HEK293 (cell line): Measurements from ENCODE around the gene NUDT4.

ENCODE experiments used
- CTCF ChIA-PET: fragments of 350-600 bp; formaldehyde crosslinking; extraction: SDS; loops from one replicate; lab custom pipeline; 2021; ENCODE audit warnings: antibody characterized with exemption; lab: Yijun Ruan, JAX
- POLR2A ChIA-PET: fragments of 300-600 bp; formaldehyde crosslinking; extraction: SDS; loops from one replicate; lab custom pipeline; 2020; ENCODE audit warnings: antibody characterized with exemption, inconsistent platforms; lab: Yijun Ruan, JAX
- H3K27ac ChIP-seq: fragments of 200-500 bp; sonication (Bioruptor generic); 2 replicates; pipeline ENCODE4 v1.5.1; 2014; ENCODE audit warnings: low read depth, low read length, control low read depth, inconsistent platforms; ENCODE audit errors: extremely low read depth
- H3K36me3 ChIP-seq, 2 experiments: fragments of 200-500 bp in 1 of 2; sonication (Bioruptor generic) in 1 of 2; 1 replicate in 1 of 2; 2 replicates in 1 of 2; pipeline ENCODE4 v1.5.1; 2014 to 2017; ENCODE audit warnings: inconsistent platforms in 2 of 2, low read length in 2 of 2; ENCODE audit not compliant: control insufficient read depth in 2 of 2, insufficient read depth in 1 of 2
- H3K4me1 ChIP-seq: fragments of 200-500 bp; sonication (Bioruptor generic); 2 replicates; pipeline ENCODE4 v1.5.1; 2014; ENCODE audit warnings: mild to moderate bottlenecking, low read length, inconsistent platforms; ENCODE audit not compliant: control insufficient read depth, insufficient read depth
- H3K4me3 ChIP-seq: 2 replicates; pipeline ENCODE4 v1.5.1; 2011; ENCODE audit warnings: low read depth, mild to moderate bottlenecking, control low read depth, low read length, moderate library complexity
- H3K9me3 ChIP-seq: fragments of 200-500 bp; sonication (Bioruptor generic); 2 replicates; pipeline ENCODE4 v1.5.1; 2014; ENCODE audit warnings: low read depth, low read length, inconsistent platforms; ENCODE audit not compliant: control insufficient read depth, insufficient read depth
- GLIS1 ChIP-seq: fragments of 450-650 bp; formaldehyde crosslinking; IDR thresholded peaks from 2 replicates; pipeline ENCODE4 v1.5.1; 2016; ENCODE audit warnings: missing biosample characterization, missing genetic modification characterization
- HOXC10 ChIP-seq: sonication (generic); formaldehyde crosslinking; IDR thresholded peaks from 2 replicates; pipeline ENCODE4 v1.8.1; 2023; ENCODE audit warnings: mild to moderate bottlenecking, missing genetic modification reagents
- KLF7 ChIP-seq: fragments of 450-650 bp; formaldehyde crosslinking; IDR thresholded peaks from 2 replicates; pipeline ENCODE4 v1.5.1; 2016; ENCODE audit warnings: missing biosample characterization, missing genetic modification characterization, borderline replicate concordance
- MEIS1 ChIP-seq: sonication (generic); formaldehyde crosslinking; IDR thresholded peaks from 2 replicates; pipeline ENCODE4 v1.8.1; 2022; ENCODE audit warnings: missing genetic modification reagents, mild to moderate bottlenecking, borderline replicate concordance
- MZF1 ChIP-seq: fragments of 450-650 bp; formaldehyde crosslinking; IDR thresholded peaks from 2 replicates; pipeline ENCODE4 v1.5.1; 2017; ENCODE audit warnings: missing biosample characterization, missing genetic modification characterization, borderline replicate concordance
- OVOL3 ChIP-seq: fragments of 450-650 bp; formaldehyde crosslinking; IDR thresholded peaks from 2 replicates; pipeline ENCODE4 v1.5.1; 2016; ENCODE audit warnings: missing biosample characterization, missing genetic modification characterization
- PBX3 ChIP-seq: sonication (generic); formaldehyde crosslinking; IDR thresholded peaks from 2 replicates; pipeline ENCODE4 v1.8.1; 2022; ENCODE audit warnings: mild to moderate bottlenecking, moderate library complexity, missing genetic modification reagents
- REST ChIP-seq: fragments of 450-650 bp; formaldehyde crosslinking; IDR thresholded peaks from 2 replicates; pipeline ENCODE4 v1.5.1; 2016; ENCODE audit warnings: missing biosample characterization, missing genetic modification characterization
- SCRT1 ChIP-seq: fragments of 450-650 bp; formaldehyde crosslinking; IDR thresholded peaks from 2 replicates; pipeline ENCODE4 v1.5.1; 2016; ENCODE audit warnings: missing biosample characterization, missing genetic modification characterization, borderline replicate concordance
- SCRT2 ChIP-seq: fragments of 450-650 bp; formaldehyde crosslinking; IDR thresholded peaks from 2 replicates; pipeline ENCODE4 v1.5.1; 2016; ENCODE audit warnings: missing biosample characterization, missing genetic modification characterization
- ZBTB44 ChIP-seq: fragments of 450-650 bp; IDR thresholded peaks from 2 replicates; pipeline ENCODE4 v1.5.1; 2018; ENCODE audit warnings: missing biosample characterization, mild to moderate bottlenecking, missing genetic modification characterization
- ZFP69B ChIP-seq: fragments of 450-650 bp; formaldehyde crosslinking; IDR thresholded peaks from 2 replicates; pipeline ENCODE4 v1.5.1; 2016; ENCODE audit warnings: missing biosample characterization, missing genetic modification characterization
- ZNF121 ChIP-seq: fragments of 450-650 bp; formaldehyde crosslinking; IDR thresholded peaks from 2 replicates; pipeline ENCODE4 v1.5.1; 2016; ENCODE audit warnings: missing biosample characterization, missing genetic modification characterization
- ZNF138 ChIP-seq: fragments of 450-650 bp; formaldehyde crosslinking; IDR thresholded peaks from 2 replicates; pipeline ENCODE4 v1.5.1; 2016; ENCODE audit warnings: missing biosample characterization, missing genetic modification characterization, borderline replicate concordance
- ZNF610 ChIP-seq: fragments of 450-650 bp; formaldehyde crosslinking; IDR thresholded peaks from 2 replicates; pipeline ENCODE4 v1.5.1; 2016; ENCODE audit warnings: missing biosample characterization, missing genetic modification characterization, borderline replicate concordance
- ZNF660 ChIP-seq: fragments of 450-650 bp; IDR thresholded peaks from 2 replicates; pipeline ENCODE4 v1.5.1; 2018; ENCODE audit warnings: missing biosample characterization, mild to moderate bottlenecking, missing genetic modification characterization
- ZNF670 ChIP-seq: fragments of 450-650 bp; formaldehyde crosslinking; IDR thresholded peaks from 2 replicates; pipeline ENCODE4 v1.5.1; 2016; ENCODE audit warnings: missing biosample characterization, missing genetic modification characterization, low read depth
- ZNF747 ChIP-seq: fragments of 450-650 bp; formaldehyde crosslinking; IDR thresholded peaks from 2 replicates; pipeline ENCODE4 v1.5.1; 2016; ENCODE audit warnings: missing biosample characterization, missing genetic modification characterization
- ZNF776 ChIP-seq: fragments of 450-650 bp; formaldehyde crosslinking; IDR thresholded peaks from 2 replicates; pipeline ENCODE4 v1.5.0; 2017; ENCODE audit warnings: missing biosample characterization, missing genetic modification characterization, borderline replicate concordance
- ZNF837 ChIP-seq: fragments of 450-650 bp; formaldehyde crosslinking; IDR thresholded peaks from 2 replicates; pipeline ENCODE4 v1.5.1; 2016; ENCODE audit warnings: missing biosample characterization, missing genetic modification characterization
- ZSCAN16 ChIP-seq: fragments of 450-650 bp; formaldehyde crosslinking; IDR thresholded peaks from 2 replicates; pipeline ENCODE4 v1.5.1; 2016; ENCODE audit warnings: missing biosample characterization, missing genetic modification characterization
- TF ChIP-seq, protein P1 (sequence below): fragments of 450-650 bp; formaldehyde crosslinking; IDR thresholded peaks from 2 replicates; pipeline ENCODE4 v1.5.1; 2016; ENCODE audit warnings: missing biosample characterization, missing genetic modification characterization

The NUDT4 gene

GRCh38 chr12:93373961-93374656 is 3.6 kb upstream of the NUDT4 start:
- no peaks in the 10 kb centered on the region for H3K36me3 ChIP-seq
- no peaks in the 10 kb centered on the region for H3K9me3 ChIP-seq
- TF ChIP-seq GLIS1 (tag by site-specific recombination): peak; percentile 53
- no peak for TF ChIP-seq MEIS1 (CRISPR knock-in tag)
- no peak for TF ChIP-seq HOXC10 (CRISPR knock-in tag)
- TF ChIP-seq MZF1 (tag by site-specific recombination): 0 out of 2 replicates have a peak, but pooled peaks have one; percentile 12
- TF ChIP-seq ZNF610 (tag by site-specific recombination): no peak
- no peak for TF ChIP-seq ZNF670 (tag by site-specific recombination)
- no peak for TF ChIP-seq KLF7 (tag by site-specific recombination)
- no peak for TF ChIP-seq ZNF660
- peak; percentile 69 for TF ChIP-seq SCRT2 (tag by site-specific recombination)
- TF ChIP-seq, all 188 proteins: peak for 3
- ChIA-PET POLR2A (no interaction called here), CTCF (interaction anchor here (0.7 to 0.9 kb wide), 2 partner anchors 174 to 620 kb away, joined by 3 to 4 read pairs; no protein-coding TSS in a partner anchor)
- H3K27ac ChIP-seq: no peak overlapping the region
- peaks cover 6% of the 10 kb centered on the region for H3K4me1 ChIP-seq
- no peak overlapping the region for H3K4me3 ChIP-seq

DNA sequence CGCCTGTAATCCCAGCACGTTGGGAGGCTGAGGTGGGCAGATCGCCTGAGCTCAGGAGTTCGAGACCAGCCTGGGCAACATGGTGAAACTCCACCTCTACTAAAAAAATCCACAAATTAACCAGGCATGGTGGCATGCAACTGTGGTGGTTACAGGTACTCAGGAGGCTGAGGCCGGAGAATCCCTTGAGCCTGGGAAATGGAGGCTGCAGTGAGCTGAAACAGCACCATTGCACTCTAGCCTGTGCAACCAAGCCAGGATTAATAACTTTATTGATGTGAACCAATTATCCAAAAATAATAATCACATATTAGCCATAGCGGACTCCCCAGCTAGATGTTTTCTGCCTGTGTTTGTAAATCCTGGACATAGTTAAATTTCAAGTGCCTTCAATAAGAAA is 1.8 kb upstream of the NUDT4 start:
- ChIA-PET POLR2A (no interaction called here), CTCF (no interaction called here)
- Histone ChIP-seq H3K4me1 (peaks cover 6% of the 10 kb centered on the region), H3K36me3 (no peaks in the 10 kb centered on the region), H3K4me3 (no peak overlapping the region), H3K27ac (no peak overlapping the region), H3K9me3 (no peaks in the 10 kb centered on the region)
- TF ChIP-seq SCRT2 (tag by site-specific recombination): 0 out of 2 replicates have a peak, but pooled peaks have one; percentile 11
- no peak for TF ChIP-seq OVOL3 (tag by site-specific recombination)

DNA sequence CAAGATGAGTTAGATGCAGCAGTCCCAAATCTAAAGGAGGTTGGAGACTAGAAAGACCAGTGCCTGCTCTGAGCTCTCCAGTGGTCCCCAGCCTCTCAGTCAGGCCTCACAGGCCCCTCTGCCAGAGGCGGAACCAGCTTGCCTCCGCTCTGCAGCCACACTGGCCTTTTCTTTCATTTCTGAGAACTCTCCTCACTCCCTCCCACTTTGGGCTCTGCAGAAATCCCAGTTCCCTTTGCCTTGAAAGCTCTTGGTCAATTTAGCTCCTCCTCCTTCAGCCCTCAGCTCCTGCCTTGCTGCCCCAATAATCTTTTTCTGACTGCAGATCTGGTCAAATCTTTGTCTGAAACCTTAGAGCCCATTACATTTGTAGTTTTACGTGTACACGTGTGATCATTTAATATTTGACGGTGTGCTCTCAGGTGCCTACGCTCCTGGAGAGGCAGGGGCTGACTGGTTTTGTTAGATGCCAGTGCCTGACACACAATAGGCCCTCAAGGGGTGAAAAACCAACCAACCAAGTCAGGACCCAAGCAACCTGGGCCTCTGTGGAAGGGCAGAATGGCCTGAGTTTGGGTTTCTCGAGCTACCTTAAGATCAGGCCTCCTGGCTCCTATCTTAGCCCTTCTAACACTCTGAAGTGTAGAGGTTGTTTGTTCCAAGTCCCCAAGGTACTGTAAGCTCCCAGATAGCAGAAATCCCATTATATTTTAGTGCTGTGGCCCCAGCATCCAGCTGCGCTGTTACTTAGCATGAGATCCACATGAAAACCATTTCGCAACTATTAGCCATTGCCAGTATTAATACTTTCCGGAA is 1.1 kb upstream of the NUDT4 start:
- Histone ChIP-seq H3K4me1 (peaks cover 10% of the 10 kb centered on the region), H3K36me3 (no peaks in the 10 kb centered on the region), H3K9me3 (no peaks in the 10 kb centered on the region), H3K4me3 (no peak overlapping the region), H3K27ac (0 out of 2 replicates have a peak overlapping the region, but pooled peaks have one; percentile 18)
- ChIA-PET CTCF (interaction anchor here (1.2 kb wide), 1 partner anchor 43 kb away, joined by 4 read pairs; no protein-coding TSS in a partner anchor), POLR2A (no interaction called here)
- TF ChIP-seq HOXC10 (CRISPR knock-in tag) (no peak), ZSCAN16 (no peak), ZBTB44 (tag by site-specific recombination) (no peak; the same call in 1 of the 2 replicates), ZNF747 (tag by site-specific recombination) (no peak), PBX3 (no peak), ZNF138 (tag by site-specific recombination) (no peak), ZNF776 (no peak), REST (tag by site-specific recombination) (no peak), ZFP69B (tag by site-specific recombination) (no peak), ZNF837 (tag by site-specific recombination) (no peak), ZNF121 (no peak), SCRT1 (tag by site-specific recombination) (no peak)
- TF ChIP-seq, protein P1, sequence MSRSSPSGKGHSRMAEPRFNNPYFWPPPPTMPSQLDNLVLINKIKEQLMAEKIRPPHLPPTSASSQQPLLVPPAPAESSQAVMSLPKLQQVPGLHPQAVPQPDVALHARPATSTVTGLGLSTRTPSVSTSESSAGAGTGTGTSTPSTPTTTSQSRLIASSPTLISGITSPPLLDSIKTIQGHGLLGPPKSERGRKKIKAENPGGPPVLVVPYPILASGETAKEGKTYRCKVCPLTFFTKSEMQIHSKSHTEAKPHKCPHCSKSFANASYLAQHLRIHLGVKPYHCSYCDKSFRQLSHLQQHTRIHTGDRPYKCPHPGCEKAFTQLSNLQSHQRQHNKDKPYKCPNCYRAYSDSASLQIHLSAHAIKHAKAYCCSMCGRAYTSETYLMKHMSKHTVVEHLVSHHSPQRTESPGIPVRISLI (tag by site-specific recombination): no peak
